GM12865 (cell line): ENCODE measurements around the gene SCFD2.
"Not testable (repeated sequence)": the region's sequence is repeated elsewhere in the genome, so short reads cannot be mapped to it uniquely, and the experiment has no call there.

ENCODE experiments used
- DNase-seq: peaks from one replicate; pipeline ENCODE4 v3.0.0; 2010; ENCODE audit warnings: low read depth
- H3K4me3 ChIP-seq: 2 replicates; pipeline ENCODE4 v1.5.1; 2011; ENCODE audit warnings: mild to moderate bottlenecking, low read depth, low read length, control low read depth
- CTCF ChIP-seq: IDR thresholded peaks from 2 replicates; pipeline ENCODE4 v1.5.1; 2011; ENCODE audit warnings: low read length, control low read depth, low read depth, inconsistent platforms; ENCODE audit not compliant: insufficient read depth; ENCODE audit errors: missing control alignments

Gene SCFD2

DNA sequence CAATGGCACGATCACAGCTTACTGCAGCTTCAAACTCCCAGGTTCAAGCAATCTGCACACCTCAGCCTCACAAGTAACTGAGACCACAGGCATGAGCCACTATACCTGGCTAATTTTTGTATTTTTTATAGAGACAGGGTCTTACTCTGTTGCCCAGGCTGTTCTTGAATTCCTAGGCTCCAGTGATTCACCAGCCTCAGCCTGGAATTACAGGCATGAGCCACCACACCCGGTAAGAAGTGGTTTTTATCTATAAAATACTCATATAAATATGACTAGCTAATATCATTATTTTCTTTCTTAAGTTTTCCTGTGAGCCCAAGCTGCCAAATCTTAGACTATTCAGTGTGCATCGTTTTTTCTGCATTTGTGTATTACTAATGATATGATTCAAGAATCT is 4.4 kb downstream of the SCFD2 start:
- no peak for TF ChIP-seq CTCF
- no peak for DNase-seq
- no peak overlapping the region for H3K4me3 ChIP-seq

DNA sequence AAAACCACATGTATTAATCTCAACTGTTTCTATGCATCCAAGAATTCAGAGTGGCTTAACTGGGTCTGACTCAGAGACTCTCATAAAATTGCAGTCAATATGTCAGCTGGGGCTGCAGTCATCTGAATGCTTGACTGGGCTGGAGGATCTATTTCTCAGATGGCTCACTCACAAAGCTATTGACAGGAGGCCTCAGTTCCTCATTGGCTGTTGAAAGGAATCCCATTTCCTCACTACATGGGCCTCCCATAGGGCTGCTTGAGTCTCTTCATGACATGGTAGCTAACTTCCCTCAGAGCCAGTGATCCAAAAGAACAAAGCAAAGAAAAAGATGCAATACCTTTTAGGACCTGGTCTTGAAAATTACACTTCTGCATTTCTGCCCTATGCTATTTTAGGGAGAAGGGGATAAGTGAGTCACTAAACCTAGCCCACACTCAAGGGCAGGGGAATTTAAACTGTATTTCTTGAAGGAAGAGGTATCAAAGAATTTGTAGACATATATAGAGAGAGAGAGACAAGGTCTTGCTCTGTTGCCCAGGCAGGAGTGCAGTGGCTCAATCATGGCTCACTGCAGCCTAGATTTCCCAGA is 9.8 kb downstream of the SCFD2 start:
- no peak for DNase-seq
- no peak for TF ChIP-seq CTCF
- H3K4me3 ChIP-seq, result no peak overlapping the region

GRCh38 chr4:53354012-53354722 is 11.7 kb downstream of the SCFD2 start:
- H3K4me3 ChIP-seq, result no peak overlapping the region
- DNase-seq, result no peak
- TF ChIP-seq CTCF, result no peak

DNA sequence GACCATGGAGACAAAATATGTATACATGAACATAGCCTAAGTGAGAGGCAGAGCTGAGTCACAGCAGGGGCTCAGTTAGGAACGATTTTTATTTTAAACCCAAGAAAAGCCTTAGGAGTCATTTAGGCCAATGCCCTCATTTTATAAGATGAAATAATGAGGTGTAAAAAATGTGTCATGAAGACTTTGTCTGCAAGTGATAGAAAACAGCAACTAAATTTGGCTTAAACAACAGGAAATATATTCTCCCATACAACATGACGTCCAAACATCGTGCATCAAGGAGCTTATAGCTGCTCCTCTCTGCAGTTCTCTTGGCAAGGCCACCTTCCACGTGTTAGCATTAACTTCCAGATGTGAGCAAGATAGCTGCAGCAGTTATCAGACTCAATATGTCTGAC is 16.8 kb downstream of the SCFD2 start:
- no peak for DNase-seq
- no peak overlapping the region for H3K4me3 ChIP-seq
- TF ChIP-seq CTCF, result no peak

GRCh38 chr4:53348046-53348445 is 17.8 kb downstream of the SCFD2 start:
- TF ChIP-seq CTCF, result no peak
- no peak overlapping the region for H3K4me3 ChIP-seq

GRCh38 chr4:53346920-53347852 is 18.7 kb downstream of the SCFD2 start:
- TF ChIP-seq CTCF, result no peak
- no peak overlapping the region for H3K4me3 ChIP-seq
- DNase-seq, result no peak

More at GRCh38 chr4:53348046-53348445, 17.8 kb downstream of the SCFD2 start:
- no peak for DNase-seq

GRCh38 chr4:53346392-53346791 is 19.5 kb downstream of the SCFD2 start:
- not testable (repeated sequence) for H3K4me3 ChIP-seq, DNase-seq

- not testable (repeated sequence) for H3K4me3 ChIP-seq, DNase-seq
Observed at GRCh38 chr4:53340145-53340544, 25.7 kb downstream of the SCFD2 start.

- DNase-seq, H3K4me3 ChIP-seq: not testable (repeated sequence)
Observed at GRCh38 chr4:53334916-53335315, 30.9 kb downstream of the SCFD2 start.
